Progenitor cell of endocrine pancreas (in vitro differentiated cells): ENCODE measurements around the gene PRKAR1A. TPM values are rescaled to one million over a fixed set of nuclear protein-coding genes. Genes with fewer than 3 reads are reported as not detected.

Experiments used
- DNase-seq: peaks from one replicate; pipeline ENCODE4 v3.0.0; 2021; ENCODE audit warnings: low spot score; ENCODE audit not compliant: unreplicated experiment
- H3K27ac Mint-ChIP-seq: 2 replicates; pipeline ENCODE4 v1.8.0; 2021; ENCODE audit warnings: mild to moderate bottlenecking, moderate library complexity, mixed read lengths
- H3K27me3 Mint-ChIP-seq: 2 replicates; pipeline ENCODE4 v1.8.0; 2021; ENCODE audit warnings: mixed read lengths
- H3K36me3 Mint-ChIP-seq: 2 replicates; pipeline ENCODE4 v1.8.0; 2022; ENCODE audit warnings: mixed read lengths; ENCODE audit not compliant: insufficient read depth
- H3K4me1 Mint-ChIP-seq: 2 replicates; pipeline ENCODE4 v1.8.0; 2021; ENCODE audit warnings: low read depth, mixed read lengths
- H3K4me3 Mint-ChIP-seq: 2 replicates; pipeline ENCODE4 v1.8.0; 2021; ENCODE audit warnings: low read depth, mild to moderate bottlenecking, moderate library complexity, mixed read lengths
- H3K9me3 Mint-ChIP-seq: 2 replicates; pipeline ENCODE4 v1.8.0; 2021; ENCODE audit warnings: low read depth, mixed read lengths
- total RNA-seq: library from RNA; stranded (reverse); gene quantifications from 2 replicates; pipeline ENCODE4 v1.2.1, GENCODE V29; 2021
- TF ChIP-seq, protein P1 (sequence below): fragments of 200-600 bp; sonication (generic); IDR thresholded peaks from one replicate; pipeline ENCODE4 v1.5.0; 2021; ENCODE audit warnings: antibody characterized with exemption, mild to moderate bottlenecking; ENCODE audit not compliant: unreplicated experiment

Gene PRKAR1A
- total RNA-seq, 1 donor from 2014 or later, result 337 TPM

DNA sequence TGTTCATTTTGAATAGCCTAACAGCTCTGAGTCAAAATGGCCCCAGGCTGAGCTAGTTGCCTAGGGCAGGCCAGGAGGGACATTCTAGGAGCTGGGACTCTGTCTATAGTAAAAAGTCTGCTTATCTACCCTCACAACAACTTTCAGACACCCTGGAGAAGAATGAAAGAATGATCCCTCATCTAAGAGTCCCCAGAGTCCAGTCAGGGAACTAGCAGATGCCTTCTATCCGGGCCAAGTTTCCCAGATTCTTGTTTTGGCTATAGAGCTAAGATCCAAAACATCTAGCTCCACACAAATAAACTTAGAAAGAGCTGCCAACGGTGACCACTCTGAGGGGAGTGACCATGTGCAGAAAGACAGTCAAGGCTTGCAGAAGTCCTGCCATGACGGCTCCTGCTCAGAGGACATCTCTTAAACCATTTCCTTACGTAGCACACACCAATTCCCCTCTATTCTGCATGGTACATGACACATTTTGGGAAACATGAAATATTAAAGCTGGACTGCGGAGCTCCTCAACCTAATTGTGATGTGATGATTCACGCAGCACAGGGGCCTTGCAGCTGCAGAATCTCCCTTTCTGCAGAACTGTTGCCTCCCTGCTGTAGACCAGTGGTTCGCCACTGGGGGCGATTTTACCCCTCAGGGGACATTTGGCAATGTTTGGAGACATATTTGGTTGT, 64.7 kb downstream of the PRKAR1A start:
- no peak overlapping the region for H3K27ac Mint-ChIP-seq
- TF ChIP-seq, protein P1, sequence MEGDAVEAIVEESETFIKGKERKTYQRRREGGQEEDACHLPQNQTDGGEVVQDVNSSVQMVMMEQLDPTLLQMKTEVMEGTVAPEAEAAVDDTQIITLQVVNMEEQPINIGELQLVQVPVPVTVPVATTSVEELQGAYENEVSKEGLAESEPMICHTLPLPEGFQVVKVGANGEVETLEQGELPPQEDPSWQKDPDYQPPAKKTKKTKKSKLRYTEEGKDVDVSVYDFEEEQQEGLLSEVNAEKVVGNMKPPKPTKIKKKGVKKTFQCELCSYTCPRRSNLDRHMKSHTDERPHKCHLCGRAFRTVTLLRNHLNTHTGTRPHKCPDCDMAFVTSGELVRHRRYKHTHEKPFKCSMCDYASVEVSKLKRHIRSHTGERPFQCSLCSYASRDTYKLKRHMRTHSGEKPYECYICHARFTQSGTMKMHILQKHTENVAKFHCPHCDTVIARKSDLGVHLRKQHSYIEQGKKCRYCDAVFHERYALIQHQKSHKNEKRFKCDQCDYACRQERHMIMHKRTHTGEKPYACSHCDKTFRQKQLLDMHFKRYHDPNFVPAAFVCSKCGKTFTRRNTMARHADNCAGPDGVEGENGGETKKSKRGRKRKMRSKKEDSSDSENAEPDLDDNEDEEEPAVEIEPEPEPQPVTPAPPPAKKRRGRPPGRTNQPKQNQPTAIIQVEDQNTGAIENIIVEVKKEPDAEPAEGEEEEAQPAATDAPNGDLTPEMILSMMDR, result no peak
- peaks cover 4% of the 10 kb centered on the region for H3K9me3 Mint-ChIP-seq
- H3K4me1 Mint-ChIP-seq, result peaks cover 14% of the 10 kb centered on the region
- H3K36me3 Mint-ChIP-seq, result peaks cover 2% of the 10 kb centered on the region
- no peak overlapping the region for H3K4me3 Mint-ChIP-seq
- no peak for DNase-seq
- no peaks in the 10 kb centered on the region for H3K27me3 Mint-ChIP-seq

DNA sequence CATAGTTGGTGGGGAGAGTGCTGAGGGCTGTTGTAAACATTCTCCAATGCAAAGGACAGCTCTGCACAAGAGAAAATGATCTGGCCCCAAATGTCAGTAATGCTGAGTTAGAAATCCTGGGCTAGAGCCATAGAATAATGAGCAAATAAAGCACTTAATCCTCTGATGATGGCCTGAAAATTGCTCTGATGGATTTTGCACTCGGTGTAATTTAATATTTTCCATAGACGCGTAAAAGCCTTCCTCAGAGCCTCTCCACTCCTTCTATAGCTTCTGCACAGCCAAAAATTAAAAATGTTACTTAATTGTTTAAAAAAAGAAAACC, 65.2 kb downstream of the PRKAR1A start:
- H3K4me3 Mint-ChIP-seq, result no peak overlapping the region
- H3K27me3 Mint-ChIP-seq, result no peaks in the 10 kb centered on the region
- TF ChIP-seq, protein P1, result no peak
- H3K36me3 Mint-ChIP-seq, result peaks cover 2% of the 10 kb centered on the region
- H3K9me3 Mint-ChIP-seq, result peaks cover 4% of the 10 kb centered on the region
- H3K4me1 Mint-ChIP-seq, result peaks cover 19% of the 10 kb centered on the region
- no peak for DNase-seq
- no peak overlapping the region for H3K27ac Mint-ChIP-seq

DNA sequence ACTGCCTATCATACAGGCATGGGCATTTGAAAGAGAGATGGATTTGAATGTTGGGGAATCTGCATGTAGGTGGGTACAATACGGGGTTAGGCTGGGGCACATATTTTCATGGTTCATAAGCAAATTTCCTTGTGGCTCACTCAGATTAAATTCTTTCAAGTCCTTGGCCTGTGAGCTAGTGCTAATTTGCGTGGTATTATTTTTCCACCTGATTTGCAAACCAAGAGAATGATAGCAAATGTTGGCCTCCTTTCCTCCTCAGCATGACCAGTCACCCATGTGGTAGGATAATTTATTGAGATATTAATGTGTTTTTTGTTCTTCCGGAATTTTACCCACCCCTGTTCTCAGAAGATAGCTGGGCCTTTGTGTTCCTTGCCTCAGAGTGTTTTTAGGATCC, 66.0 kb downstream of the PRKAR1A start:
- Mint-ChIP-seq H3K4me3 (no peak overlapping the region), H3K4me1 (peaks cover 22% of the 10 kb centered on the region), H3K27ac (no peak overlapping the region), H3K9me3 (peaks cover 4% of the 10 kb centered on the region), H3K27me3 (no peaks in the 10 kb centered on the region), H3K36me3 (peaks cover 2% of the 10 kb centered on the region)
- TF ChIP-seq, protein P1, result no peak
- no peak for DNase-seq

DNA sequence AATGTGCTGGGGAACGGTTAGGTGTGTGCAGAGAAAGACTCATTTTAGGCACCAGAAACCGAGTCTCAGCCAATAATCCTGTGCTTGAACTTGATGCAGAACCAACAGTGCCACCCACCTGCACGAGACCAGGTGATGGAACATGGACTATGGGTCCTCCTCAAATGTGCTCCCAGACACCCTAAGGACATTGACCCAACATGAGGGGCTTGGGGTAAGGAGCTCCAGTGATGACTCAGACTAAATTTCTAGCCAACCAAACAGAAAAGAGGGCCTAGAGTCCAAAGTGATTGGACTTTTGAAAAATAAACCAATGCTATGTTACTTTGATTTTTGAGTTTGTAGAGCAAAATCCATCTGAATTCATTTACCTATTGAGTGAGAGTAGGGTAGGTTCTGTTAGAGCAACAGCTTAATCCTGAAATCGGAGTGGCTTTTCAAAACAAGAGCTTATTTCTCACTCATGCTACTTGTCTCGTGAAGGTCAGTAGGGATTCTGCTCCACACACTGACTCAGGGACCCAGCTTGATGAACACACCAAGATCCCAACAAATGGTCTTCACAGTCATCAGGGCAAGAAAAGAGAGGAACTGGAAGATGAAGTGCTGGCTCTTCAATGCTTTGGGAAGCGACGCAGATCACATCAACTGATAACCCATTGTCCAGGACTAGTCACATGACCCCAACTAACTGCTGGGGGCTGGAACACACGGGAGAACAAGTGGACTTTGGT, 67.1 kb downstream of the PRKAR1A start:
- H3K4me1 Mint-ChIP-seq, result peaks cover 27% of the 10 kb centered on the region
- no peak for DNase-seq
- peak overlapping the region; percentile 29 for H3K27ac Mint-ChIP-seq
- H3K36me3 Mint-ChIP-seq, result peaks cover 2% of the 10 kb centered on the region
- H3K9me3 Mint-ChIP-seq, result peaks cover 4% of the 10 kb centered on the region
- H3K27me3 Mint-ChIP-seq, result no peaks in the 10 kb centered on the region
- TF ChIP-seq, protein P1, result no peak
- H3K4me3 Mint-ChIP-seq, result no peak overlapping the region

DNA sequence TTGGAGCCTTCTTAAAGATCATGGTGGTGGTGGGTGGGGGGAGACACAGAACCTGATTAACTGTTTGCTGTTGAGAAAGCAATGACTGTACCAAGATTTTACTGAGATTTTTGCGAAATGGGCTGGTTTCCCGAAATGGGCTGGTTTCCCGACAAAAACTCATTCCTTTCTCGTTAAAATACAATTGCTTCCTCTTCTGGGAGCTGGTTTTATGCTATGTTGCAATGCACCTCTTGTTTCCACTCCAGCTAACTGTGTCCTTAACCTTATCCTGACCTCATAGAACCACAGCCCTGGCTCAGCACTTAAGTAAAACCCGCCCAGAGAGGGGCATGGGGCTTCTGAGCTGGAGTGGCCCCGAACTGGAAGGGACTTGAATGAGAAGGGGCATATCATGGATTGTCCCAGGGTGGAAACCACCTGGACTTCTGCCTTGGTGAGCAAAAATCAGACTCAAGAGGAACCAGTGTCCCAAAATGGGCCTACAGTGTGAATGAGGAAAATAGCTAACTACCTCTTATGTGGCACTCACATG, 68.1 kb downstream of the PRKAR1A start:
- Mint-ChIP-seq H3K27ac (no peak overlapping the region), H3K4me3 (no peak overlapping the region), H3K9me3 (peaks cover 4% of the 10 kb centered on the region), H3K4me1 (peaks cover 36% of the 10 kb centered on the region), H3K36me3 (peaks cover 2% of the 10 kb centered on the region), H3K27me3 (no peaks in the 10 kb centered on the region)
- TF ChIP-seq, protein P1, result no peak
- DNase-seq, result no peak
